ENCODE measurements around the gene LBX2. TPM values are rescaled to one million over a fixed set of nuclear protein-coding genes. Genes with fewer than 3 reads are reported as not detected.

The LBX2 gene
- total and polyA plus RNA-seq, 2 of the 4 experiments (the other 2 are of a cell fraction), result 0.18 to 0.62 TPM

DNA sequence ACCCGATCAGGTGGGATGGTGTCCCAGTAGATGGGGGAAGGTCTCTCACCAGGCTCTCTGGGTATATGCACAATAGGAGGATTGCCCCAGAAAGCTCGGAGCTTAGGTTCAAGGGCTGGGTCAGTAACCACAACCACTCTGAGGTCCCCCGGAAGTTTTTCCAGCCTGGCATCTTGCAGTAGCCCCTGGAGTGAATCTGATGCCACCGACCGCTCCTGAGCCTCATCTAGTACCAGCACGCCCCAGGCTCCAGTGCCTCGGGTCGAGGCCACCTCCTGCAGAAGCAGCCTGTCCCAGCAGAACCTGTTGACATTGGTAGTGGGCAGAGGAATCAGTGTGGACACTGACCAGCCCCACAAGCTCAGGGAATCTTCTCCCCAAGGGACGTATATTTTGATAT lies 24.6 kb upstream of the LBX2 start:
- Histone ChIP-seq H2AK9ac (replicated peaks; ENCODE audit: low read depth, low read length, poor library complexity) (no peak overlapping the region), H2BK120ac (ENCODE audit: low read depth, low read length) (no peak overlapping the region), H3K36me3 (ENCODE audit: control insufficient read depth, insufficient read depth, low read length) (peaks cover 27% of the 10 kb centered on the region), H4K91ac (ENCODE audit: insufficient read depth, low read depth, low read length) (no peak overlapping the region), H2AK5ac (ENCODE audit: low read depth, low read length) (no peak overlapping the region), H4K20me1 (ENCODE audit: insufficient read depth, low read length) (peaks cover 10% of the 10 kb centered on the region), H3K56ac (ENCODE audit: extremely low read depth, insufficient read depth, low read length) (no peak overlapping the region), H2BK15ac (ENCODE audit: low read depth, low read length) (no peak overlapping the region), H4K8ac (ENCODE audit: low read depth in 2 of 2, low read length in 2 of 2) (no peak overlapping the region), H2BK5ac (ENCODE audit: low read depth, low read length, poor library complexity, severe bottlenecking) (no peak overlapping the region), H4K5ac (ENCODE audit: low read depth, low read length) (no peak overlapping the region), H3K9ac (ENCODE audit: low read depth, low read length) (no peak overlapping the region), H3K9me1 (ENCODE audit: insufficient read depth, low read length) (peaks cover 9% of the 10 kb centered on the region), H3K9me3 (ENCODE audit: control insufficient read depth, insufficient read depth, low read length) (no peaks in the 10 kb centered on the region), H3K4me2 (ENCODE audit: low read depth, low read length) (no peak overlapping the region), H3K4me1 (ENCODE audit: control insufficient read depth, insufficient read depth, low read length) (peaks cover 5% of the 10 kb centered on the region), H3K4me3 (ENCODE audit: insufficient read depth, low read depth, low read length) (no peak overlapping the region), H3K79me1 (ENCODE audit: low read depth in 1 of 2, low read length in 2 of 2) (peaks cover 16 to 30% of the 10 kb centered on the region in 2 experiments; a peak in 2 of 4 replicates), H3K27me3 (ENCODE audit: control insufficient read depth, insufficient read depth, low read length) (peaks cover 34% of the 10 kb centered on the region), H2BK20ac (ENCODE audit: low read depth, low read length) (no peak overlapping the region), H2AFZ (replicated peaks; ENCODE audit: low read length, poor library complexity) (no peak overlapping the region), H3K14ac (replicated peaks; ENCODE audit: low read depth, low read length) (no peak overlapping the region), H3K4ac (ENCODE audit: low read depth, low read length) (no peak overlapping the region), H3K23ac (ENCODE audit: low read depth, low read length) (no peak overlapping the region), H3K18ac (ENCODE audit: low read depth, low read length) (no peak overlapping the region), H3K27ac (ENCODE audit: insufficient read depth, low read length) (no peak overlapping the region)
- WGBS, 2 experiments (ENCODE audit: extremely low coverage in 2 of 2, insufficient read length in 1 of 2), result 87% methylated on average over 5 of the region's 9 CpGs; no CpG with 5 or more reads in 1 of the 2 experiments
- intact Hi-C loops (cut with micrococcal nuclease) (no loop called here), in situ Hi-C loops (cut with MboI; ENCODE audit: low sequenced_read_pairs) (no loop called here), dilution Hi-C loops (cut with HindIII; ENCODE audit: low sequenced_read_pairs, unreplicated experiment) (no loop called here)
- DNase-seq, result no peak
- no peak for TF ChIP-seq FOS (IDR thresholded peaks at IDR 0.05; ENCODE audit: low read depth, low read length)
- TF ChIP-seq MAFK (IDR thresholded peaks at IDR 0.05; ENCODE audit: low read depth, low read length), result no peak
- no peak for TF ChIP-seq SMC3 (IDR thresholded peaks at IDR 0.05; ENCODE audit: low read depth, low read length)
- TF ChIP-seq NFE2L2 (IDR thresholded peaks at IDR 0.05; ENCODE audit: low read depth, low read length), result no peak
- no peak for TF ChIP-seq RCOR1 (IDR thresholded peaks at IDR 0.05; ENCODE audit: insufficient replicate concordance, low read length)
- no peak for TF ChIP-seq MAZ (IDR thresholded peaks at IDR 0.05; ENCODE audit: borderline replicate concordance, low read depth, low read length)
- no peak for TF ChIP-seq ELK1 (IDR thresholded peaks at IDR 0.05; ENCODE audit: borderline replicate concordance, low read depth, low read length)
- CTCF ChIA-PET, result no interaction called here
- no peak for ATAC-seq (ENCODE audit: low read depth)
- POLR2A ChIA-PET (ENCODE audit: unreplicated experiment), result no interaction called here
- no TSS peak for BruUV-seq (replicated peaks)
